Bronchial epithelial cell (primary cell): ENCODE measurements around the gene CACNA2D1. TPM values are rescaled to one million over a fixed set of nuclear protein-coding genes. Genes with fewer than 3 reads are reported as not detected.
A peak's percentile ranks its signal among the peaks of the same experiment; 100 is the strongest.

ENCODE experiments used
- DNase-seq: peaks from one replicate; pipeline ENCODE4 v3.0.0-alpha.2; 2010; ENCODE audit warnings: low read depth
- FAIRE-seq: peaks from 2 replicates; lab custom pipeline; 2011; peaks lifted over from hg19 to GRCh38; lab: Jason Lieb, UNC
- H3K27me3 ChIP-seq: 2 replicates; pipeline ENCODE4 v1.5.1; 2011; ENCODE audit warnings: low read length; ENCODE audit not compliant: control insufficient read depth, insufficient read depth
- H3K36me3 ChIP-seq: 2 replicates; pipeline ENCODE4 v1.5.1; 2011; ENCODE audit warnings: low read length; ENCODE audit not compliant: control insufficient read depth, insufficient read depth
- H3K4me3 ChIP-seq: 2 replicates; pipeline ENCODE4 v1.5.1; 2011; ENCODE audit warnings: mild to moderate bottlenecking, low read depth, low read length, control low read depth
- total RNA-seq: library from RNA; depleted of rRNA; stranded (reverse); fragments of >200 nt; gene quantifications from 2 replicates; pipeline ENCODE4 v1.2.1, GENCODE V29; 2014
- TF ChIP-seq, protein P1 (sequence below): IDR thresholded peaks from 2 replicates; pipeline ENCODE4 v1.5.1; 2011; ENCODE audit warnings: mild to moderate bottlenecking, moderate library complexity, low read length, control low read depth, inconsistent platforms; ENCODE audit not compliant: insufficient read depth, severe bottlenecking

The CACNA2D1 gene
- total RNA-seq, 1 donor from 2014 or later: 1.1 TPM

DNA sequence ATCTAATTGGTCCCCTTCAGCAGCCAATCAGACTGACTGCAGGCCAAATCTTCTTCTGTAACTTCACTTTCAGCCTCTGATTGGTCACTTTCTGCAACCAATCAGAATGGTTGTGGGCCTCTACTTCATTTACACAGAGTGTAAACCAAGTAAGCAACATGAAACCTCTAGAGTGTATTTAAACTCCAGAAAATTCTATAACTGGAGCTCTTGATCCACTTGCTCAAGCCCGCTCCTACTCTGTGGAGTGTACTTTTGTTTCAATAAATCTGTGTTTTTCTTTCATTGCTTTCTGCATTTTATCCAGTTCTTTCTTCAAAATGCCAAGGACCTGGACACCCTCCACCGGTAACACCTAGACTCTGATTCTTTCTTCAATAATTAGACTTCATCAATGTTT, 319.1 kb downstream of the CACNA2D1 start:
- H3K4me3 ChIP-seq: no peak overlapping the region
- no peak for DNase-seq
- H3K36me3 ChIP-seq: no peaks in the 10 kb centered on the region
- no peak for FAIRE-seq
- TF ChIP-seq, protein P1, sequence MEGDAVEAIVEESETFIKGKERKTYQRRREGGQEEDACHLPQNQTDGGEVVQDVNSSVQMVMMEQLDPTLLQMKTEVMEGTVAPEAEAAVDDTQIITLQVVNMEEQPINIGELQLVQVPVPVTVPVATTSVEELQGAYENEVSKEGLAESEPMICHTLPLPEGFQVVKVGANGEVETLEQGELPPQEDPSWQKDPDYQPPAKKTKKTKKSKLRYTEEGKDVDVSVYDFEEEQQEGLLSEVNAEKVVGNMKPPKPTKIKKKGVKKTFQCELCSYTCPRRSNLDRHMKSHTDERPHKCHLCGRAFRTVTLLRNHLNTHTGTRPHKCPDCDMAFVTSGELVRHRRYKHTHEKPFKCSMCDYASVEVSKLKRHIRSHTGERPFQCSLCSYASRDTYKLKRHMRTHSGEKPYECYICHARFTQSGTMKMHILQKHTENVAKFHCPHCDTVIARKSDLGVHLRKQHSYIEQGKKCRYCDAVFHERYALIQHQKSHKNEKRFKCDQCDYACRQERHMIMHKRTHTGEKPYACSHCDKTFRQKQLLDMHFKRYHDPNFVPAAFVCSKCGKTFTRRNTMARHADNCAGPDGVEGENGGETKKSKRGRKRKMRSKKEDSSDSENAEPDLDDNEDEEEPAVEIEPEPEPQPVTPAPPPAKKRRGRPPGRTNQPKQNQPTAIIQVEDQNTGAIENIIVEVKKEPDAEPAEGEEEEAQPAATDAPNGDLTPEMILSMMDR: no peak
- no peaks in the 10 kb centered on the region for H3K27me3 ChIP-seq

DNA sequence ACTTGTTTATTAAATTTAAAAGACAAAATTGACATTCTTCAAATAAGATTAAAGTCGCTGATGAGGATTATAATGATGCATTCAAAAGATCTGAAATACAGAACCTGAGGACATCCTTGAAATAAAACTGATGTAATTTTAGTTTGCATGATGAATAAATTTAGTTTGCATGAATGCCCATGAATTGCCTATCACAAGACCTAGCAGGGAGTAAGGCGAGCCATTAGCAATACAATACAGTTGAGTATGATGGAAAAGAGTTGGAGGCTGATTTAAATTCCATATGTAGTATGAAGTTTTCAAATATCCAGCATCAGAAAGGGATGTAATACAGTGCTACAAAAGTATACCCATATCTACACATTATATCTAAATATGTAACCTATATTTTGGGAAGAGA, 321.3 kb downstream of the CACNA2D1 start:
- H3K27me3 ChIP-seq: no peaks in the 10 kb centered on the region
- H3K36me3 ChIP-seq: no peaks in the 10 kb centered on the region
- DNase-seq (no peak), FAIRE-seq (no peak)
- TF ChIP-seq, protein P1: no peak
- H3K4me3 ChIP-seq: no peak overlapping the region

- FAIRE-seq (no peak), DNase-seq (no peak)
- TF ChIP-seq, protein P1: no peak
- Histone ChIP-seq H3K27me3 (no peaks in the 10 kb centered on the region), H3K36me3 (no peaks in the 10 kb centered on the region), H3K4me3 (no peak overlapping the region)
Observed at GRCh38 chr7:82114237-82114636, 329.3 kb downstream of the CACNA2D1 start.

- H3K36me3 ChIP-seq: no peaks in the 10 kb centered on the region
- no peaks in the 10 kb centered on the region for H3K27me3 ChIP-seq
- FAIRE-seq (no peak), DNase-seq (no peak)
- no peak overlapping the region for H3K4me3 ChIP-seq
- TF ChIP-seq, protein P1: no peak
Observed at GRCh38 chr7:82110146-82110840, 333.3 kb downstream of the CACNA2D1 start.

DNA sequence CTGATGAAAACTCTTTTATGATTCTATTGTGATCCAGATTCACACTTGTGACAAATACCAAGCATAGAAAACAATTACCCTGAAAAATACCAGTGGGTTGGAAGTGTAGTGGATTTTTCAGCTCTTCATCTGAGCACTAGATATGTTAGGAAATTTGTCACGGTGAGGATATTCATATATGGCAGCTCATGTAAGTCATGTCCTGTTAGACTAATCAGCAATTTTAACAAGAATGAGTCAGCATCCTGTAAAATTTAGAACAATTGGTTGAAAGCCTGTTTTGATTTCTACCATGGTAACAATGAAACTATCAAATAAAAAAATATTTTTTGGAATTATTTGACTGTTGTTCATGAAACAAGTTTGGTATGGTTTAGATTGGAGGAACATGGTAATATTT, 334.3 kb downstream of the CACNA2D1 start:
- H3K36me3 ChIP-seq: no peaks in the 10 kb centered on the region
- no peak overlapping the region for H3K4me3 ChIP-seq
- DNase-seq: peak; percentile 67
- TF ChIP-seq, protein P1: no peak
- no peaks in the 10 kb centered on the region for H3K27me3 ChIP-seq
- no peak for FAIRE-seq

GRCh38 chr7:82106201-82106600, 337.4 kb downstream of the CACNA2D1 start:
- no peaks in the 10 kb centered on the region for H3K27me3 ChIP-seq
- H3K4me3 ChIP-seq: no peak overlapping the region
- no peaks in the 10 kb centered on the region for H3K36me3 ChIP-seq
- DNase-seq (no peak), FAIRE-seq (no peak)
- TF ChIP-seq, protein P1: no peak
